ENCODE results near the gene DKC1.

Gene DKC1

DNA sequence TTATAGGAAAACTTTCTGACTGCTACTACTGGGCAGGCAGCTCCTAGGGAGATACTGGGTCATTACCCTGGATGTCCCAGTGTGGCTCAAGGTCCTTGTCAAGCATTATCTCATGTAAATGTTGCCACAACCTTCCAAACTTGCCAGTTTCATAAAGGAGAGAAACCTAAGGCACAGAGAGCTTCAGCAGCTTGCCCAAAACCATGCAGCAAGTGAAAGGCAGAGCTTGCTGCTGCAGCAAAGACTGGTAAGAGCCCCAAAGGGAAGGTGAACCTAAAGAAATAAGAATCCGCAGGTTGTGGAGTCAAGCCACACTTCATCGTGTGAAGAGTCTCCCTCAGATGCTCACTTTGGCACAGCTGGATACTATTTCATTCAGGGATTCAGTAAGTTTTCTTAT is 40.3 kb downstream of the DKC1 start:
- Histone ChIP-seq H3K4me3 (ENCODE audit: low read depth, low read length, poor library complexity, severe bottlenecking) (no peak overlapping the region), H4K20me1 (ENCODE audit: insufficient read depth, low read length) (no peaks in the 10 kb centered on the region), H2AFZ (ENCODE audit: low read length) (no peak overlapping the region), H3K4me2 (ENCODE audit: low read length) (no peak overlapping the region), H3K9ac (ENCODE audit: low read length) (no peak overlapping the region), H3K36me3 (ENCODE audit: insufficient read depth, low read length) (no peaks in the 10 kb centered on the region; the same call in 1 of the 2 replicates), H3K27ac (ENCODE audit: low read depth, low read length, poor library complexity, severe bottlenecking) (no peak overlapping the region), H3K9me2 (ENCODE audit: low read depth, low read length) (no peaks in the 10 kb centered on the region), H3K9me3 (ENCODE audit: low read length) (no peaks in the 10 kb centered on the region), H3K27me3 (ENCODE audit: insufficient read depth, low read length) (no peaks in the 10 kb centered on the region), H3K4me1 (ENCODE audit: insufficient read depth, low read length, severe bottlenecking) (peaks cover 18% of the 10 kb centered on the region), H3K79me2 (ENCODE audit: insufficient read depth, low read length) (no peaks in the 10 kb centered on the region), H3F3A (ENCODE audit: insufficient read depth, low read length) (no peaks in the 10 kb centered on the region)
- TF ChIP-seq, protein P1, sequence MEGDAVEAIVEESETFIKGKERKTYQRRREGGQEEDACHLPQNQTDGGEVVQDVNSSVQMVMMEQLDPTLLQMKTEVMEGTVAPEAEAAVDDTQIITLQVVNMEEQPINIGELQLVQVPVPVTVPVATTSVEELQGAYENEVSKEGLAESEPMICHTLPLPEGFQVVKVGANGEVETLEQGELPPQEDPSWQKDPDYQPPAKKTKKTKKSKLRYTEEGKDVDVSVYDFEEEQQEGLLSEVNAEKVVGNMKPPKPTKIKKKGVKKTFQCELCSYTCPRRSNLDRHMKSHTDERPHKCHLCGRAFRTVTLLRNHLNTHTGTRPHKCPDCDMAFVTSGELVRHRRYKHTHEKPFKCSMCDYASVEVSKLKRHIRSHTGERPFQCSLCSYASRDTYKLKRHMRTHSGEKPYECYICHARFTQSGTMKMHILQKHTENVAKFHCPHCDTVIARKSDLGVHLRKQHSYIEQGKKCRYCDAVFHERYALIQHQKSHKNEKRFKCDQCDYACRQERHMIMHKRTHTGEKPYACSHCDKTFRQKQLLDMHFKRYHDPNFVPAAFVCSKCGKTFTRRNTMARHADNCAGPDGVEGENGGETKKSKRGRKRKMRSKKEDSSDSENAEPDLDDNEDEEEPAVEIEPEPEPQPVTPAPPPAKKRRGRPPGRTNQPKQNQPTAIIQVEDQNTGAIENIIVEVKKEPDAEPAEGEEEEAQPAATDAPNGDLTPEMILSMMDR (IDR thresholded peaks at IDR 0.05; ENCODE audit: low read length) = no peak
- TF ChIP-seq EZH2 (IDR thresholded peaks at IDR 0.05; ENCODE audit: borderline replicate concordance, low read length) = no peak

DNA sequence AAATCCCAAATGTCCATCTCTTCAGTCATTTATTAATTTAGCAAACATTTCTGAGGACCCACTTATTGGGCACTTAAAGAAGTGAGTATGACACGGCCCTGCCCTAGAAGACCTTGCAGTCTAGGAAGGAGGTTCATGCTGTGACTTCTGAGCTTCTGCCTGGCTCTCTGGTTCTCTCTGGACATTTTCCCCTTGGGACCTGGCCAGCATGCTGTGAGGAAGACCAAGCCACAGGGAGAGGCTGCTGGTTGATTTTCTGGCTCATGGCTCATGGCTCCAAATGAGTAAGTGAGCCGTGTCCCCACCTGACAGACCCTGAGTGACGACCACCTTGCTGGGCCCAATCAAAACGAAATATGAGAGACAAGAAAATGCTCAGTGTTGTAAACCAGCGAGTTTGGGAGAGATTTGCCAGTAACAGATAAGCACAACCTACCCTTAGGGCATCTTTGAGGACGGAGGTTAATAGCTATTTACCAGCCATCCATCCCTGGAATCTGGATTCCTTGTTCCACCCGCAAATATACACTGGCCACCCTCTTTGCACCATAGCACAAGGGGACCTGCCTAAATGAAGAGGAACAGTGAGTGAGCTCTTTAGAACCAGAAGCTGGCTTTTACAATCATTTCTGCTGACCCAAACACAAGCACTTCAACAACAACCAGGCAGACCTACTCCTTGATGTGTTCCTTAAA is 41.7 kb downstream of the DKC1 start:
- peak overlapping the region; percentile 84 for H3K4me2 ChIP-seq (ENCODE audit: low read length)

DNA sequence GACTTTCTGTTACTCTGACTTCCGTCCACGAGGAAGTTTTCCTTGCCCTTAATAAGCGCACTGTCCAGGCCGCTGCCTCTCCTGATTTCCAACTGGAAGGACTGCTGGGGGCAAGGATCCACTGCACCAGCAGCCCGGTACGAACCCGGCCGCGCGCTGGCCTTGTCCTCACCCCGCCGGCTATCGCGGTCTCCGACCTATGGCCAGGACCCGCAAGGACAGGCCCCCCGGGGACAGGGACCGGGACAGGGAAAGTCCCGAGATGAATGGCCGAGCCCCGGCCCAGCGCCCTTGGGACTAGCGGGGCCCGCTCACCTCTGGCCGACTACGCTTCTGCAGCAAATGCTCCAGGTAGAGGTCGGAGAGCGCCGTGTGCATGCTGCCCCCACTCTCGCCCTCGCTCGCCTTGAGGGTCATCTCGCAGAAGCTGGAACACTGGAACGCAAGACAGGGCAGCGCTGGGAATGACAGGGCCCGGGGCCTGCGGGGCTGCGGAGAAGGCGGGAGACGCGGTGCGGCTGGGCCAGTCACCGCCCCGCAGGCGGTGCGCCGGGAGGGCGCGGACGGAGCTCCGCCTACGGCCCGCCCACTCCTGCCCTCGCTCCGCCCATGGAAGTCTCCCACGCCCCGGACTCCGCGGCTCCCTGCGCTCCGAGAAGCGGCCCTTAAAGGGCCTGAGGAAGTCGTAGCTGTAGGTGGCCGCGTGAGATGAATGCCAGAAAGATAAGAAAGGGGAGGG is 42.5 kb downstream of the DKC1 start, which contains the start of gene MPP1:
Gene MPP1 (minus strand): TSS at position 529 of the 739 bp plus-strand sequence. CDS start 112 bp downstream, at position 417.
- H3K9ac ChIP-seq (ENCODE audit: low read length) = peak within 1 kb of the TSS; percentile 61; the same call in 1 of the 2 replicates
- H3K4me3 ChIP-seq (ENCODE audit: low read depth, low read length, poor library complexity, severe bottlenecking) = peak within 1 kb of the TSS; percentile 68
- no peak for TF ChIP-seq EZH2 (IDR thresholded peaks at IDR 0.05; ENCODE audit: borderline replicate concordance, low read length)
- TF ChIP-seq, protein P1 (IDR thresholded peaks at IDR 0.05; ENCODE audit: low read length) = no peak
- no peaks in the 10 kb centered on the region; the same call in 1 of the 2 replicates for H3K36me3 ChIP-seq (ENCODE audit: insufficient read depth, low read length)
- H3K4me2 ChIP-seq (ENCODE audit: low read length) = peak within 1 kb of the TSS; percentile 84
- H3K27ac ChIP-seq (ENCODE audit: low read depth, low read length, poor library complexity, severe bottlenecking) = no peak within 1 kb of the TSS
- no peaks in the 10 kb centered on the region for H3K27me3 ChIP-seq (ENCODE audit: insufficient read depth, low read length)
- H3K79me2 ChIP-seq (ENCODE audit: insufficient read depth, low read length) = no peaks in the 10 kb centered on the region
- no peaks in the 10 kb centered on the region for H4K20me1 ChIP-seq (ENCODE audit: insufficient read depth, low read length)
- H3K4me1 ChIP-seq (ENCODE audit: insufficient read depth, low read length, severe bottlenecking) = peaks cover 8% of the 10 kb centered on the region
- no peaks in the 10 kb centered on the region for H3K9me3 ChIP-seq (ENCODE audit: low read length)
- no peaks in the 10 kb centered on the region for H3K9me2 ChIP-seq (ENCODE audit: low read depth, low read length)
- H3F3A ChIP-seq (ENCODE audit: insufficient read depth, low read length) = no peaks in the 10 kb centered on the region
- peak within 1 kb of the TSS; percentile 85; the same call in 1 of the 2 replicates for H2AFZ ChIP-seq (ENCODE audit: low read length)

More for the DNA sequence above, 41.7 kb downstream of the DKC1 start:
- no peaks in the 10 kb centered on the region for H4K20me1 ChIP-seq (ENCODE audit: insufficient read depth, low read length)
- H3K9ac ChIP-seq (ENCODE audit: low read length) = peak overlapping the region; percentile 61; the same call in 1 of the 2 replicates
- H3K36me3 ChIP-seq (ENCODE audit: insufficient read depth, low read length) = no peaks in the 10 kb centered on the region; the same call in 1 of the 2 replicates
- no peak overlapping the region for H2AFZ ChIP-seq (ENCODE audit: low read length)
- H3K4me1 ChIP-seq (ENCODE audit: insufficient read depth, low read length, severe bottlenecking) = peaks cover 15% of the 10 kb centered on the region
- no peaks in the 10 kb centered on the region for H3F3A ChIP-seq (ENCODE audit: insufficient read depth, low read length)
- H3K9me2 ChIP-seq (ENCODE audit: low read depth, low read length) = no peaks in the 10 kb centered on the region
- no peaks in the 10 kb centered on the region for H3K79me2 ChIP-seq (ENCODE audit: insufficient read depth, low read length)
- no peaks in the 10 kb centered on the region for H3K9me3 ChIP-seq (ENCODE audit: low read length)
- peak overlapping the region; percentile 68 for H3K4me3 ChIP-seq (ENCODE audit: low read depth, low read length, poor library complexity, severe bottlenecking)
- no peak for TF ChIP-seq EZH2 (IDR thresholded peaks at IDR 0.05; ENCODE audit: borderline replicate concordance, low read length)
- no peak overlapping the region for H3K27ac ChIP-seq (ENCODE audit: low read depth, low read length, poor library complexity, severe bottlenecking)
- no peaks in the 10 kb centered on the region for H3K27me3 ChIP-seq (ENCODE audit: insufficient read depth, low read length)

Data from OCI-LY1 (cell line).